ENCODE data around the gene MATN1. TPM values are rescaled to one million over a fixed set of nuclear protein-coding genes. Genes with fewer than 3 reads are reported as not detected.

MATN1 gene
- total RNA-seq, 1 experiment from 2014 or later: 0.12 TPM

DNA sequence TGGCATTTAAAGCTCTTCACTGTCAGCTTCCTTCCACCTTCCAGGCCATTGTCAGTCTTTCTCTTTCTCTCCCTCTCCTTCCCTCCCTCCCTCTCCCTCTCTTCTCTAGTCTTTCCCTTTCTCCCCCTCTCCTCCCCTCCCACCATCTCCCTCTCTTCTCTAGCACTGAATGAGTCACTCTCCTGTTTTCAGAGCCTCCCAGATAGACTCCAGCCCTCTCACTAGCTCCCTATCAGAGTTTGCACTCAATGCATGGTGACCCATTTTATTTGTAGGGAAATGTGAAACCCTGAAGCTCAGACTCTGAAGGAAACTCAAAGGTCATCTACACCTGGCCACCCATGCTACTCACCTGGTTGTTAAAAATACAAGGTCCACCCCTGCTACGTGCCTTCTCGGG, 4.4 kb upstream of the MATN1 start:
- H3K4me3 ChIP-seq (replicated peaks in 1 of 2; ENCODE audit: low read depth in 1 of 2, low read length in 2 of 2): no peak overlapping the region
- no peak overlapping the region for H3K4me2 ChIP-seq (ENCODE audit: low read length)
- no TSS peak for BruUV-seq (replicated peaks)
- no peak overlapping the region for H3K27ac ChIP-seq (ENCODE audit: low read depth, low read length)
- ChIA-PET RAD21 (ENCODE audit: low non-redundant PET in 1 of 2, low total read pairs in 2 of 2, uncharacterized antibody in 2 of 2, unreplicated experiment in 2 of 2) (no interaction called here), CTCF (interaction anchor here (0.7 to 6.1 kb wide), 3 partner anchors 9 to 54 kb away, joined by 5 to 49 read pairs (median 20); no protein-coding TSS in a partner anchor), POLR2A (interaction anchor here (1.2 kb wide), 1 partner anchor 9 kb away, joined by 7 read pairs; no protein-coding TSS in a partner anchor)
- H3K9ac ChIP-seq (ENCODE audit: low read length): no peak overlapping the region
- intact Hi-C loops (cut with micrococcal nuclease): no loop called here
- no peaks in the 10 kb centered on the region for H3K79me2 ChIP-seq (ENCODE audit: insufficient read depth, low read length)
- H3K27me3 ChIP-seq (ENCODE audit: insufficient read depth, low read length): no peaks in the 10 kb centered on the region
- DNase-seq (ENCODE audit: low read depth, low spot score) (no peak), ATAC-seq (peak; percentile 36)
- H3K4me1 ChIP-seq (ENCODE audit: control insufficient read depth in 1 of 2, insufficient read depth in 2 of 2, low read length in 2 of 2): no peaks in the 10 kb centered on the region
- H2AFZ ChIP-seq (ENCODE audit: low read depth, low read length, poor library complexity, severe bottlenecking): no peak overlapping the region
- H3K9me3 ChIP-seq (ENCODE audit: control insufficient read depth in 1 of 2, insufficient read depth in 1 of 2, low read depth in 1 of 2, low read length in 2 of 2): no peaks in the 10 kb centered on the region
- no peaks in the 10 kb centered on the region for H3K9me2 ChIP-seq (ENCODE audit: insufficient read depth)
- H3K36me3 ChIP-seq (ENCODE audit: control insufficient read depth in 1 of 2, insufficient read depth in 2 of 2, low read length in 2 of 2): no peaks in the 10 kb centered on the region
- H4K20me1 ChIP-seq (ENCODE audit: insufficient read depth): no peaks in the 10 kb centered on the region
- TF ChIP-seq EZH2phosphoT487 (IDR thresholded peaks at IDR 0.05; ENCODE audit: borderline replicate concordance): no peak
- TF ChIP-seq JUND (IDR thresholded peaks at IDR 0.05): no peak
- no peak for TF ChIP-seq POLR2AphosphoS5 (IDR thresholded peaks at IDR 0.05; ENCODE audit: low read depth, low read length)
- no peak for TF ChIP-seq SRF (IDR thresholded peaks at IDR 0.05; ENCODE audit: low read depth)
- TF ChIP-seq ZNF274 (IDR thresholded peaks at IDR 0.05; ENCODE audit: low read depth, low read length): no peak
- TF ChIP-seq, protein P1, sequence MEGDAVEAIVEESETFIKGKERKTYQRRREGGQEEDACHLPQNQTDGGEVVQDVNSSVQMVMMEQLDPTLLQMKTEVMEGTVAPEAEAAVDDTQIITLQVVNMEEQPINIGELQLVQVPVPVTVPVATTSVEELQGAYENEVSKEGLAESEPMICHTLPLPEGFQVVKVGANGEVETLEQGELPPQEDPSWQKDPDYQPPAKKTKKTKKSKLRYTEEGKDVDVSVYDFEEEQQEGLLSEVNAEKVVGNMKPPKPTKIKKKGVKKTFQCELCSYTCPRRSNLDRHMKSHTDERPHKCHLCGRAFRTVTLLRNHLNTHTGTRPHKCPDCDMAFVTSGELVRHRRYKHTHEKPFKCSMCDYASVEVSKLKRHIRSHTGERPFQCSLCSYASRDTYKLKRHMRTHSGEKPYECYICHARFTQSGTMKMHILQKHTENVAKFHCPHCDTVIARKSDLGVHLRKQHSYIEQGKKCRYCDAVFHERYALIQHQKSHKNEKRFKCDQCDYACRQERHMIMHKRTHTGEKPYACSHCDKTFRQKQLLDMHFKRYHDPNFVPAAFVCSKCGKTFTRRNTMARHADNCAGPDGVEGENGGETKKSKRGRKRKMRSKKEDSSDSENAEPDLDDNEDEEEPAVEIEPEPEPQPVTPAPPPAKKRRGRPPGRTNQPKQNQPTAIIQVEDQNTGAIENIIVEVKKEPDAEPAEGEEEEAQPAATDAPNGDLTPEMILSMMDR (IDR thresholded peaks at IDR 0.05 in 2 of 3, conservative IDR thresholded peaks at IDR 0.05 in 1 of 3; ENCODE audit: borderline replicate concordance in 1 of 3, insufficient read depth in 1 of 3, low read depth in 2 of 3, low read length in 2 of 3): no peak
